NCI-H1930 (cell line): ENCODE data around the gene C5AR1.
A peak's percentile ranks its signal among the peaks of the same experiment; 100 is the strongest.
"Not testable (repeated sequence)": the region's sequence is repeated elsewhere in the genome, so short reads cannot be mapped to it uniquely, and the experiment has no call there.

Experiments used
- DNase-seq, 2 experiments: peaks; one replicate each; lab custom pipeline; 2025; lab: John Stamatoyannopoulos, UW

C5AR1 gene

DNA sequence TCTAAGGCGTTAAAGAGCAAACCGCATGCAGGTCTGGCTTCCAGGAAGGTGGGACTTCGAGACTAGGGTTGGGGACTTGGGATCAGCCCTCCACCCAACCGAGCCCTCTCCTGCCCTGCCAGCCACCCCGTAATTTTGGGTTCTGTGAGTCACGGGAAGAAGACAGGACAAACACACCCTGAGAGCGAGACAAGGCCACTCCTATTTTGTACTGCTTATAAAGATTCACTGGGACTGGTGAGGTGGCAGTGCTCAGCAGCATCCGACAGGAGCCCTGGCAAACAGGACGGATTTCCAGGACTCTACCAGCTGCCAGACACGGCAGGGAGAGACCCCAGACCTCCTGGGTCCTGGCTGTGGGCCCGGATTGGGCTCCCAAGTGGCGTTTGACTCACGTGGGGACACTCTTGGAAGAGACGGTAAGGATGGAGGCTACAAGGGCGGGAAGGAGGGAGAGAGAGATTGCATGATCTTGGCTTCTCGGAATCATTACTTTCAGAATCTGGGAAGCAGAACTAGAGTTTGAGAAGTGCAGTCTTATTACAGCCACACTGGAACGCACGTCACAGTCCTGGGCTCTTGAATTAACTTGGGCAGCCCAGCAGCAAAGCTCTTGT, 22.4 kb downstream of the C5AR1 start, which contains the start of gene C5AR2:
Gene C5AR2 (plus strand): TSS at position 245 of the 617 bp plus-strand sequence. CDS start 8,625 bp downstream, outside the sequence.
- no peak for DNase-seq

- not testable (repeated sequence) for DNase-seq
Measured at GRCh38 chr19:47336765-47337718, 27.4 kb downstream of the C5AR1 start.

- DNase-seq: no peak
Measured at GRCh38 chr19:47339196-47339880, 29.7 kb downstream of the C5AR1 start.

DNA sequence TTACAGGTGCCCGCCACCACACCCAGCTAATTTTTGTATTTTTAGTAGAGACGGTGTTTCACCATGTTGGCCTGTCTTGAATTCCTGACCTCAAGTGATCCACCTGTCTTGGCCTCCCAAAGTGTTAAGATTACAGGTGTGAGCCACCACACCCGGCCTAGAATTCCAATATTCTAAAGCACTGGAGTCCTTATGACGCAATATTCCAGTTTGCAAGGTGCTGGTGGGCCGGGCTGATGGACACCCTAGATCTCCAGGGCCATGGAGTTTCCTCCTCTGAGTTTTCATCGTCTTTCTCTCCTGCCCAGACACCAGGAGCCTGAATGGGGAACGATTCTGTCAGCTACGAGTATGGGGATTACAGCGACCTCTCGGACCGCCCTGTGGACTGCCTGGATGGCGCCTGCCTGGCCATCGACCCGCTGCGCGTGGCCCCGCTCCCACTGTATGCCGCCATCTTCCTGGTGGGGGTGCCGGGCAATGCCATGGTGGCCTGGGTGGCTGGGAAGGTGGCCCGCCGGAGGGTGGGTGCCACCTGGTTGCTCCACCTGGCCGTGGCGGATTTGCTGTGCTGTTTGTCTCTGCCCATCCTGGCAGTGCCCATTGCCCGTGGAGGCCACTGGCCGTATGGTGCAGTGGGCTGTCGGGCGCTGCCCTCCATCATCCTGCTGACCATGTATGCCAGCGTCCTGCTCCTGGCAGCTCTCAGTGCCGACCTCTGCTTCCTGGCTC, 31.0 kb downstream of the C5AR1 start:
- DNase-seq: no peak

DNA sequence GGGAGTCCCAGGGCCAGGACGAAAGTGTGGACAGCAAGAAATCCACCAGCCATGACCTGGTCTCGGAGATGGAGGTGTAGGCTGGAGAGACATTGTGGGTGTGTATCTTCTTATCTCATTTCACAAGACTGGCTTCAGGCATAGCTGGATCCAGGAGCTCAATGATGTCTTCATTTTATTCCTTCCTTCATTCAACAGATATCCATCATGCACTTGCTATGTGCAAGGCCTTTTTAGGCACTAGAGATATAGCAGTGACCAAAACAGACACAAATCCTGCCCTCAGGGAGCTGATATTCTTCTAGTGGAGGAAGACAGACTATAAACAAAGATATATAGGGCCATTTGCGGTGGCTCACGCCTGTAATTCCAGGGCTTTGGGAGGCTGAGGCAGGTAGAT, 32.1 kb downstream of the C5AR1 start:
- DNase-seq: no peak

- no peak for DNase-seq
Measured at GRCh38 chr19:47343194-47343802, 33.6 kb downstream of the C5AR1 start.

DNA sequence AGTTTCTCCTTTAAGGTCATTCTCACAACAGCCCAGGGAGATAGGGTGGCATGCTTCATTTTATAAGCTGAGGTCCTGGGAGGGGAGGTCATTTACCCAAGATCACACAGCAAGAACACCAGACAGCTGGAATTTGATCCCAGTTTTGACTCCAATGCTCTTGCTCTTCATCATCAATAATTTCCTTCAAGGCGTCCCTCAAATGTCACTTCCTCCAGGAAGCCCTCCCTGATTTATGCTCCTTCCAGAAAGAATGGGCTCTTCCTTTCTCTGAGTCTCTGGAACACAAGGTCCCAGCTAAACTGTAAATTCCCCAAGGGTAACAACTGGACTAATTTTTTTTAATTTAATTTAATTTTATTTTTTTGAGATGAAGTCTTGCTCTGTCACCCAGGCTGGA, 34.8 kb downstream of the C5AR1 start:
- no peak for DNase-seq

- DNase-seq: not testable (repeated sequence)
Measured at GRCh38 chr19:47346024-47346423, 36.4 kb downstream of the C5AR1 start.

DNA sequence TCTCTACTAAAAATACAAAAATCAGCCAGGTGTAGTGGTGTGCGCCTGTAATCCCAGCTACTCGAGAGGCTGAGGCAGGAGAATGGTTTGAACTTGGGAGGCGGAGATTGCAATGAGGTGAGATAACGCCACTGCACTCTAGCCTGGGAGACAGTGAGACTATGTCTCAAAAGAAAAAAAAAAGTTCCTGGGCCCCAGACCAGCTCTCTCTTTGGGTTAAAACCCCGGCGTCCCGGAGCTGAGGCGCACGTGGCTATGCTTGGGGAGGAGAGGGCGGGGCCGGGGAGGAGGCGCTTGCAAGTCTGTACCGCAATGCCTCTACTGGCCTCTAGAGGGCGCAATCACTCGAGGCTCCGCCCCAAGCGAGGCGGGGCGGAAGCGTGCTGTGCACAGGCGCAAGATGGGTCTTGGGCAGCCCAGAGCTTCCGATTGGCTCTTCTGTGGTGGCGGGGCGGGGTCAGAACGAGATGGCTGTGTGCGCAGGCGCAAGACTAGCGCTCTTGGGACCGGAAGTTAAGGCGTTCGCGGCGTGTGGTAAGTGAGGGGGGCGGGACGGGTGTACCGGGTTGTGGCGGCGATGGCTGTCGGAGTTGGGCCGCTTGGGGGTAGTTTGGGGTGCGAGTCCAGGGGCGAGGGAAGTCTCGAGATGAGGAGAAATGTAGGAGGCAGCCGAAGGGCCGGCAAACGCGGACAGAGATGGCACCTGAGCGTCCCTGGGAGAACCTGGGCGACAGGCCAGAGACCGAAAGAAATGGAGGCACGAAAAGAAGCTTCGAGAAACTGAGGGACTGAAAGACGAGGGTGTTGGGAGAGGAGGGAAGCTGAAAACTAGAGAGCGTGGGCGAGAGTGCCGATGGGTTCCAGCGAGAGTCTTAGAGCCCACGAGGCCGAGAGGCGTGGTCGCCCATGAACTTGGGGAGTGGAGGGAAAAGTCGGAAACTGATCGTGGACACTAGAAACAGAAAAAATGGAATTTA, 39.4 kb downstream of the C5AR1 start, which contains the start of gene DHX34:
Gene DHX34 (plus strand): TSS at position 497 of the 977 bp plus-strand sequence. CDS start 3,716 bp downstream, outside the sequence.
- peak; percentile 99 to 100 for DNase-seq

DNA sequence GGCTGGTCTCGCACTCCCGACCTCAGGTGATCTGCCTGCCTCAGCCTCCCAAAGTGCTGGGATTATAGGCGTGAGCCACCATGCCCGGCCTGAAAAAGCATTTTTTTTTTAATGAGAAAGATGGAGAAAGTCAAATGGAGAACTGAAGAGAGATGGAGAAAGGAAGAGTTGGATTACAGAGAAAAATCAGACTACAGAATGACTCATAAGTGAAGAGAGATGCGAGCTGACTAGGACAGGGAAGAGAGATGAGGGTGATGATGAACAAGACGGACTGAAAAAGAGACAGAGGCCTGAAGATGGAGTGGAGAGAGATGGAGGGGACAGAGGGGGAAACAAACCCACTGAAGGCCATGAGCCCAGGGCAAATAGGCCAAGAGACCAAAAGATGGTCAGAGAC, 41.0 kb downstream of the C5AR1 start:
- no peak for DNase-seq

DNA sequence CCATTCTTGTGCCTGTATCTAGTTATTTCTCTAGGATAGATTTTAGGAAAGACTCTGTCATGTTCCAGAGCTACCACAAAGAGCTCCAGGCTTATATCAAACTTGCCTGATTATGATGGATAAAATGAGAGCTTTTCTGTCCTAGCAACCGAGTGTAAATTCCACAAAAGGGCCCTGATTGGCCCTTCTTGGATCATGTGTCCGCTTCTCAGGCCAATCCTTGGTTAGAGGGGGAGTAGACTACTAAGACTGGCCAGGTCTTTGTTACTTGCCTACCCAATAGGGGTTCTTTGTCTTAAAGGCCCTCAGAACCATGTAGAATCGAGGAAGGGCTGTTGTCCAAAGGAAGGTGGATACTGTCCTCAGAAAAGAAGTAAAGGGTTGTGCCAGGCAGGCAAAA, 41.9 kb downstream of the C5AR1 start:
- no peak for DNase-seq

DNA sequence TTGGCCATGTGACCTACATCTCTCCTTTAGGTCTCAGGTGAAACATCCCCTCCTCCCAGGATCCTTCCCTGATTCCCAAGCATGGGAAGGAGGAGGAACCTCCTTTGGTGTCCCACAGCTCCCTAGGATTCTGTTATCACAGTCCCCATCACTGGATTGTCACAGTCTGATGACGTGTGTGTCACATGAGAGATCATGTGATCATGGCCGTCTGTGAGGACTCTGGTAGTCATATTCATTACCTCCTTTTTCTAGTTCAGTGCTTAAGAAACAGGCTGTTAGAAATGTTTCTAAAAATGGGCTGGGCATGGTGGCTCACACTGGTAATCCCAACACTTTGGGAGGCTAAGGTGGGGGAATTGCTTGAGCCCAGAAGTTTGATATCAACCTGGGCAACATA, 42.4 kb downstream of the C5AR1 start:
- no peak for DNase-seq

DNA sequence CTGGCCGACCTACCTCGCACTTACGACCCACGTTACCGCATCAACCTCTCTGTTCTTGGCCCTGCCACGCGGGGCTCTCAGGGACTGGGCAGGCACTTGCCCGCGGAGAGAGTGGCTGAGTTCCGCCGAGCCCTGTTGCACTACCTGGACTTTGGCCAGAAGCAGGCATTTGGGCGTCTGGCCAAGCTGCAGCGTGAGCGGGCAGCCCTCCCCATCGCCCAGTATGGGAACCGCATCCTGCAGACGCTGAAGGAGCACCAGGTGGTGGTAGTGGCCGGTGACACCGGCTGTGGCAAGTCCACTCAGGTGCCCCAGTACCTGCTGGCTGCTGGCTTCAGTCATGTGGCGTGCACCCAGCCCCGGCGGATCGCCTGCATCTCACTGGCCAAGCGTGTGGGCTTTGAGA, 43.6 kb downstream of the C5AR1 start:
- no peak for DNase-seq

- no peak for DNase-seq
Measured at GRCh38 chr19:47356900-47357299, 47.2 kb downstream of the C5AR1 start.

- no peak for DNase-seq
Measured at GRCh38 chr19:47357788-47358680, 48.4 kb downstream of the C5AR1 start.

DNA sequence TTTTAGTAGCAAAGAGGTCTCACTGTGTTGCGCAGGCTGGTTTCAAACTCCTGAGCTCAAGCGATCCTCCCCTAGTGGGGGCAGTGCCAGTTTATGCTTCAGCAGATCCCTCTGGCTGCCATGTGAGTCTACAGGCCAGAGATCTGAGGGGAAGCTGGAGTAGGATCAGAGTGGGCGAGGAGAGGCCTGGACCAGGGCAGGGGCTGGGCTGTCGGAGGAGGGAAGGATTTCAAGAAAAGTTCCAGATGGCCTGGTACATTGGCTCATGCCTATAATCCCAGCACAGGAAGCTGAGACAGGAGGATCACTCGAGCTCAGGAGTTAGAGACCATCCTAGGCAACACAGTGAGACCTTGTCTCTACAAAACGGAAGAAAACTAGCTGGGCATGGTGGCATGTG, 49.3 kb downstream of the C5AR1 start:
- DNase-seq: no peak

GRCh38 chr19:47362321-47362720, 52.7 kb downstream of the C5AR1 start:
- DNase-seq: no peak

- no peak for DNase-seq
Measured at GRCh38 chr19:47363758-47364531, 54.3 kb downstream of the C5AR1 start.
